ENCODE measurements around the gene ARL16.

DNA sequence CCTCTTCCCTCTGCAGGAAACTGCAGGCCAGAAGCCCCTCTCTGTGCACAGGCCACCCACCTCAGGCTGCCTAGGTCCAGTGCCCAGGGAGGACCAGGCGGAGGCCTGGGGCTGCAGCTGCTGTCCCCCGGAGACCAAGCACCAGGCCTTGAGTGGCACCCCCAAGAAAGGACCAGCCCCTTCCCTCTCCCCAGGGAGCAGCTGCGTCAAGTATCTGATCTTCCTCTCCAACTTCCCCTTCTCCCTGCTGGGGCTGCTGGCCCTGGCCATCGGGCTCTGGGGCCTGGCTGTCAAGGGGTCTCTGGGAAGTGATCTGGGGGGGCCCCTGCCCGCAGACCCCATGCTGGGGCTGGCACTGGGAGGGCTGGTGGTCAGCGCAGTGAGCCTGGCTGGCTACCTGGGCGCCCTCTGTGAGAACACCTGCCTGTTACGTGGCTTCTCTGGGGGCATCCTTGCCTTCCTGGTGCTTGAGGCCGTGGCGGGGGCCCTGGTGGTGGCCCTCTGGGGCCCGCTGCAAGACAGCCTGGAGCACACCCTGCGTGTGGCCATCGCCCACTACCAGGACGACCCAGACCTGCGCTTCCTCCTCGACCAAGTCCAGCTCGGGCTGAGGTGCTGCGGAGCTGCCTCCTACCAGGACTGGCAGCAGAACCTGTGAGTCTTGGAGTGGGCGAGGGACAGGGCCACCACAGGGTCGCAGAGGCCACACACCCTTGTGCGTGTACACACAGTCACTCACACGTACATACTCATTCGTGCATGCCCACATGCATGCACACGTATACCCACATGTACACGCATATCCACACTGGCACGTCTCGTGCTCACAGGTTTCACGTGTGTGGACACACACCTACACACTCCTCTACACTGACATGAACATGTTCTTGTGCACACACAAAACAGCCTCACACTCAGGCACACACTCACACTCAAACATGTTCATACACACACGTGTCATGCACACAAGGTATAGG, 38.3 kb downstream of the ARL16 start:
- TF ChIP-seq EZH2 (optimal IDR thresholded peaks at IDR 0.05; ENCODE audit: low read depth, low read length) (no peak), EZH2phosphoT487 (IDR thresholded peaks at IDR 0.05; ENCODE audit: low read length) (no peak)
- TF ChIP-seq, protein P1, sequence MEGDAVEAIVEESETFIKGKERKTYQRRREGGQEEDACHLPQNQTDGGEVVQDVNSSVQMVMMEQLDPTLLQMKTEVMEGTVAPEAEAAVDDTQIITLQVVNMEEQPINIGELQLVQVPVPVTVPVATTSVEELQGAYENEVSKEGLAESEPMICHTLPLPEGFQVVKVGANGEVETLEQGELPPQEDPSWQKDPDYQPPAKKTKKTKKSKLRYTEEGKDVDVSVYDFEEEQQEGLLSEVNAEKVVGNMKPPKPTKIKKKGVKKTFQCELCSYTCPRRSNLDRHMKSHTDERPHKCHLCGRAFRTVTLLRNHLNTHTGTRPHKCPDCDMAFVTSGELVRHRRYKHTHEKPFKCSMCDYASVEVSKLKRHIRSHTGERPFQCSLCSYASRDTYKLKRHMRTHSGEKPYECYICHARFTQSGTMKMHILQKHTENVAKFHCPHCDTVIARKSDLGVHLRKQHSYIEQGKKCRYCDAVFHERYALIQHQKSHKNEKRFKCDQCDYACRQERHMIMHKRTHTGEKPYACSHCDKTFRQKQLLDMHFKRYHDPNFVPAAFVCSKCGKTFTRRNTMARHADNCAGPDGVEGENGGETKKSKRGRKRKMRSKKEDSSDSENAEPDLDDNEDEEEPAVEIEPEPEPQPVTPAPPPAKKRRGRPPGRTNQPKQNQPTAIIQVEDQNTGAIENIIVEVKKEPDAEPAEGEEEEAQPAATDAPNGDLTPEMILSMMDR (IDR thresholded peaks at IDR 0.05; ENCODE audit: low read length), result no peak
